ENCODE results near the gene AURKB. TPM values are rescaled to one million over a fixed set of nuclear protein-coding genes. Genes with fewer than 3 reads are reported as not detected.

The AURKB gene
- total RNA-seq, 4 donors from 2014 or later, result 3.2 to 12.9 (median 8.6) TPM

DNA sequence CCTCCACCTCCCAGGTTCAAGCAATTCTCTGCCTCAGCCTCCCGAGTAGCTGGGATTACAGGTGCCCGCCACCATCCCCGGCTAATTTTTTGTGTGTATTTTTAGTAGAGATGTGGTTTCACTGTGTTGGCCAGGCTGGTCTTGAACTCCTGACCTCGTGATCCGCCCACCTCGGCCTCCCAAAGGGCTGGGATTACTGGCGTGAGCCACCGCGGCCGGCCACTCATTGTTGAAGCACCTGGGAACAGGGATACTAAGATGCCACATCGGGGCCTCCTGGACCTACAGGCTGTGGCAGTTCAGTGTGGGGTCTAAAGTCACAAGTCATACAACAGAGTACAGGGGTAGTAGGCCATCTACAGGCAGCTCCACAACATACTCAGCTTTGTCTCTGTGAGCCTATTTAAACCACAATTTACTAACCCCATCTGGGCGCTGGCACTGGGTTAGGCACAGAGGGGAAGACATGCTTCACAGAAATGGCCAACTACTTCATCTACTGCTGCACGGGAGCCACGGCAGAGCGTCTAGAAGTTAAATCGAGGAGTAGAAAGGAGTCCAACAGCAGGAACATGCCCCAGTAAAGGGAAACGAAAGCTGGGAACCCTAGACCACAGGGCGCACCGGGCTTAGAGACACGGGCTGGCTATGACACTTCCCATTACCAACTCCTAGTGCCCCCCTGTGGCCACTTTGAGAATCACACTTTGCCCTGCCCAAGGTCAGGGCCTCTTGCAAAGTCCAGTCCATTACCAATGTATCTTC is 51.9 kb downstream of the AURKB start:
- H3K4me3 ChIP-seq (ENCODE audit: low read depth, poor library complexity, severe bottlenecking), result no peak overlapping the region
- intact Hi-C loops (cut with DNase I; ENCODE audit: low total_unique reads), result no loop called here

DNA sequence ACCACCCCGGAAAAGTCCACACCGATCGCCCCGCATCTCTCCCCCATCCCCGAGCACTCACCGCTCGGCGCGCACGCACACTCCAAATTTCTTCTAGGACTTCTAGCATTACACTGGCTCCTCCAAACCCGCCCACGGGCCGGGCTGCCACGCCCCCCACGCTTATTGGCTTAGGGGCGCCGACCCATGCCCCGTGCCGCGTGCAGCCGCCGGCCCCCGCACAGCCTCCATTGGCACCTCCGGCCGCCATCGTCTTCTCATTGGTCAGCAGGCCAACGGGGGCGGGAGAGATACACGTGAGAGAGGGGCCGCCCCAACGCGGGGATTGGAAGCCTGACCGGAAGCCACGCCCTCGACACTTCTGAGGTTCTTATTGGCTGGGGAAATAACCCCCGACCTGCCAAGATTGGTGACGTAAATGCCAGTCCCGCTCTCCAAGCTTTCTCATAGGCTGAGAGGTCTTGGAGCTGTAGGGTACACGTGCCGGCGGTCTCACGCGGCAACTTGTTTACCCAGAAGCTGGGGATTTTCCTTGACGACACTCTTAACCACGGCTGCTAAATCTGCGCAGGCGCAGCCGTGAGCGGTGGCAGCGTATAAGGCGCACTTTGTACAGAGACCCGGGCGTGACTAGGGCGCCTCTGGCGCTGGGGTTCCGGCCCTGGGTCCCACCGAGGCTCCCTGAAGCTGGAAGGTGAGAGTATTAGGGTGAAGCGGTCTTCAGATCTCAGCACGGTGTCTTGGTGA is 54.0 kb downstream of the AURKB start:
- peak; percentile 100 for DNase-seq (ENCODE audit: low spot score in 2 of 2)
- peak in 1 of 2 donors; percentile 99 for TF ChIP-seq POLR2A (IDR thresholded peaks at IDR 0.05)
- TF ChIP-seq, protein P1, sequence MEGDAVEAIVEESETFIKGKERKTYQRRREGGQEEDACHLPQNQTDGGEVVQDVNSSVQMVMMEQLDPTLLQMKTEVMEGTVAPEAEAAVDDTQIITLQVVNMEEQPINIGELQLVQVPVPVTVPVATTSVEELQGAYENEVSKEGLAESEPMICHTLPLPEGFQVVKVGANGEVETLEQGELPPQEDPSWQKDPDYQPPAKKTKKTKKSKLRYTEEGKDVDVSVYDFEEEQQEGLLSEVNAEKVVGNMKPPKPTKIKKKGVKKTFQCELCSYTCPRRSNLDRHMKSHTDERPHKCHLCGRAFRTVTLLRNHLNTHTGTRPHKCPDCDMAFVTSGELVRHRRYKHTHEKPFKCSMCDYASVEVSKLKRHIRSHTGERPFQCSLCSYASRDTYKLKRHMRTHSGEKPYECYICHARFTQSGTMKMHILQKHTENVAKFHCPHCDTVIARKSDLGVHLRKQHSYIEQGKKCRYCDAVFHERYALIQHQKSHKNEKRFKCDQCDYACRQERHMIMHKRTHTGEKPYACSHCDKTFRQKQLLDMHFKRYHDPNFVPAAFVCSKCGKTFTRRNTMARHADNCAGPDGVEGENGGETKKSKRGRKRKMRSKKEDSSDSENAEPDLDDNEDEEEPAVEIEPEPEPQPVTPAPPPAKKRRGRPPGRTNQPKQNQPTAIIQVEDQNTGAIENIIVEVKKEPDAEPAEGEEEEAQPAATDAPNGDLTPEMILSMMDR (IDR thresholded peaks at IDR 0.05), result no peak
- H3K4me3 ChIP-seq (ENCODE audit: low read depth, poor library complexity, severe bottlenecking), result peak overlapping the region; percentile 86
- intact Hi-C loops (cut with DNase I; ENCODE audit: low total_unique reads), result no loop called here
- 1% methylated on average over 48 to 59 of the region's 59 CpGs for WGBS, 2 donors

More for the DNA sequence above, 51.9 kb downstream of the AURKB start:
- DNase-seq (ENCODE audit: low spot score in 2 of 2), result peak; percentile 93 to 99
- TF ChIP-seq, protein P1 (IDR thresholded peaks at IDR 0.05), result peak in 1 of 3 donors; percentile 69
- TF ChIP-seq POLR2A (IDR thresholded peaks at IDR 0.05), result no peak
- WGBS, 2 donors, result 41 to 45% methylated on average over 20 of the region's 20 CpGs

DNA sequence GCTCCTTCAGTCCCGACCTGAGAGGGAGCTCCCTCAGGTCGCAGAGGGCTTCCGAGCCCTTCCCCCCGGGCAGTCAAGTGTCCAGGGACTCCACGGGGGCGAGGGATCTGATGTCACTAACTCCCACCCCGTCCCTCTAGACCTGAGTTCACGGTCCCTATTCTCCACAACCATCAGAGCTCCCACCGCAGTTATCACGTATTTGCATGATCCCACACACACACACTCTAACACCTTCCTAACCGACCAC is 54.5 kb downstream of the AURKB start:
- DNase-seq (ENCODE audit: low spot score in 2 of 2), result no peak
- intact Hi-C loops (cut with DNase I; ENCODE audit: low total_unique reads), result no loop called here
- TF ChIP-seq POLR2A (IDR thresholded peaks at IDR 0.05), result no peak
- TF ChIP-seq, protein P1 (IDR thresholded peaks at IDR 0.05), result no peak
- peak overlapping the region; percentile 86 for H3K4me3 ChIP-seq (ENCODE audit: low read depth, poor library complexity, severe bottlenecking)
- 0 to 1% methylated on average over 11 of the region's 11 CpGs for WGBS, 2 donors

DNA sequence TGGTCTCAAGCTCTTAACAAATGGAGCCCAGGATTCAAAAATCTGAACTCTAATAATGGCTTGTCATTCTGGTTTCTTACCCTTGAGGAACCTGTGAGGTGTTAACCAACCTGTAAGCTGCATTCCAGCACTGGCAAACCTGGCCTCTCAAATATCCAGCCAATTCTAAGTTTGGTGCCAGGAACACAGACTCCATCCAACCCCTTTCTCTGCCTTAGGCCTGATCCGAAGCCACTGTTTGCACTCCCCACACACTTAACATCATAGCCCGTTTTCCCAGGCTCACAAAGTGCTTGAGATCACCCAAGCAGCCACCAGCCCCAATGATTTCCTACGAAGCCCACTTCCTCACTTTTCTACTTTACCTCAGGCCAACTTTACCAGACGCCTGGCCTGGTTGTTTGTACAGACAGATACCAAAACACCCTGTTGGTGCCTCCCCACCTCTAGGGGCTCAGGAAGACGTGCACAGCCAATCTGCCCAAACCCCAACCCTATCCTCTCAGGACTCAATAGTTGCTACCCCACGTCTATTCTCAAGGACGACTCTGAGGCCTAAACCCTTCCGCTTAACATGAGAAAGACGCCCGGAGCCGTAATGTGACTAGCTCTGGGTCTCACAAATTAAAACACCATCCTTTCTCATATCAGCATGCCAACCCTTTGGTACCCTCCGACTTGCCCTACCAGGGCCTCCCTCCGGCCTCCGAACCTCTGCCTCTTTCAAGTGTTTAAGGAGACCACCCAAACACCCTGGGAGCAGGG is 55.0 kb downstream of the AURKB start:
- peak; percentile 63 to 85 for DNase-seq (ENCODE audit: low spot score in 2 of 2)
- H3K4me3 ChIP-seq (ENCODE audit: low read depth, poor library complexity, severe bottlenecking), result peak overlapping the region; percentile 86
- TF ChIP-seq, protein P1 (IDR thresholded peaks at IDR 0.05), result no peak
- TF ChIP-seq POLR2A (IDR thresholded peaks at IDR 0.05), result no peak
- intact Hi-C loops (cut with DNase I; ENCODE audit: low total_unique reads), result no loop called here
- 8 to 9% methylated on average over 14 of the region's 14 CpGs for WGBS, 2 donors

MicroRNAs within 50 kb of the gene (microRNA counts, 767-probe panel; counts per million panel counts)
- microRNA hsa-miR-4521, result 0 to 358 counts per million in 2 donors

Small RNA genes within 50 kb of the gene (microRNA-seq; reads per million reads assigned to microRNA genes)
- 1.1 to 8.8 reads per million in 2 donors for gene MIR4521 (ENCODE audit: borderline number of aligned reads in 1 of 2, borderline replicate concordance in 2 of 2)

Other genes starting within 250 kb of the AURKB start
- gene GUCY2D, start 208.0 kb downstream of the AURKB start, total RNA-seq, result under 1 TPM in 1 of 4 donors, not detected in 3; 0.13 TPM
- gene ALOX15B, start 171.5 kb downstream of the AURKB start, total RNA-seq, result 100 to 1,000 TPM in 1 of 4 donors, 10 to 100 TPM in 3; 13.9 to 116 (median 59.9) TPM
- gene ALOX12B, start 122.9 kb downstream of the AURKB start, total RNA-seq, result 100 to 1,000 TPM; 131 to 246 (median 157) TPM
- gene ALOXE3, start 92.1 kb downstream of the AURKB start, total RNA-seq, result 100 to 1,000 TPM in 1 of 4 donors, 10 to 100 TPM in 3; 73.8 to 143 (median 88.2) TPM
- gene HES7, start 86.5 kb downstream of the AURKB start, total RNA-seq, result not detected
- 100 to 1,000 TPM; 197 to 545 (median 266) TPM for gene PER1, start 58.2 kb downstream of the AURKB start, total RNA-seq
- 10 to 100 TPM; 43.5 to 58.9 (median 49.3) TPM for gene VAMP2, start 47.6 kb downstream of the AURKB start, total RNA-seq
- gene TMEM107, start 34.2 kb downstream of the AURKB start, total RNA-seq, result 10 to 100 TPM; 15.9 to 21.0 (median 17.6) TPM
- gene BORCS6, start 20.4 kb downstream of the AURKB start, total RNA-seq, result 10 to 100 TPM; 22.0 to 26.6 (median 25.0) TPM
- 10 to 100 TPM; 11.2 to 32.0 (median 15.9) TPM for gene CTC1, start 37.5 kb upstream of the AURKB start, total RNA-seq
- gene PFAS, start 38.7 kb upstream of the AURKB start, total RNA-seq, result 10 to 100 TPM in 3 of 4 donors, 1 to 10 TPM in 1; 6.2 to 19.0 (median 15.7) TPM
- gene RANGRF, start 78.1 kb upstream of the AURKB start, total RNA-seq, result 10 to 100 TPM; 11.4 to 18.1 (median 13.5) TPM
- gene SLC25A35, start 84.8 kb upstream of the AURKB start, total RNA-seq, result 1 to 10 TPM in 2 of 4 donors, under 1 TPM in 1, not detected in 1; 0.27 to 3.7 (median 2.6) TPM
- gene ARHGEF15, start 99.7 kb upstream of the AURKB start, total RNA-seq, result 10 to 100 TPM in 2 of 4 donors, 1 to 10 TPM in 2; 4.5 to 18.8 (median 10.0) TPM
- not detected for gene ODF4, start 129.3 kb upstream of the AURKB start, total RNA-seq
- 1,000 to 10,000 TPM; 3,126 to 5,795 (median 3,707) TPM for gene RPL26, start 172.6 kb upstream of the AURKB start, total RNA-seq
- gene RNF222, start 187.3 kb upstream of the AURKB start, total RNA-seq, result 10 to 100 TPM; 13.4 to 16.3 (median 15.0) TPM
- 100 to 1,000 TPM; 129 to 160 (median 145) TPM for gene NDEL1, start 225.3 kb upstream of the AURKB start, total RNA-seq